Epithelial cell of proximal tubule (primary cell): ENCODE data around the gene NDUFA11. TPM values are rescaled to one million over a fixed set of nuclear protein-coding genes. Genes with fewer than 3 reads are reported as not detected.

Source experiments
- DNase-seq: peaks from one replicate; pipeline ENCODE4 v3.0.0-alpha.2; 2011; ENCODE audit warnings: low read depth
- H3K4me3 ChIP-seq: 2 replicates; pipeline ENCODE4 v1.5.1; 2011; ENCODE audit warnings: low read depth, mild to moderate bottlenecking, low read length
- CTCF ChIP-seq: conservative IDR thresholded peaks from 2 replicates; pipeline ENCODE4 v1.5.1; 2012; ENCODE audit warnings: low read depth, mild to moderate bottlenecking, low read length
- total RNA-seq: library from RNA; depleted of rRNA; stranded (reverse); fragments of >200 nt; gene quantifications from 2 replicates; pipeline ENCODE4 v1.2.3, GENCODE V29; 2015

NDUFA11 gene
- total RNA-seq, 1 donor from 2014 or later: 246 TPM

GRCh38 chr19:5932609-5933262 is 29.1 kb upstream of the NDUFA11 start:
- no peak overlapping the region for H3K4me3 ChIP-seq
- no peak for TF ChIP-seq CTCF
- no peak for DNase-seq

- no peak for DNase-seq
- no peak overlapping the region for H3K4me3 ChIP-seq
- no peak for TF ChIP-seq CTCF
Measured at GRCh38 chr19:5932146-5932545, 28.6 kb upstream of the NDUFA11 start.

- H3K4me3 ChIP-seq: no peak overlapping the region
- no peak for TF ChIP-seq CTCF
- no peak for DNase-seq
Measured at GRCh38 chr19:5931251-5931650, 27.7 kb upstream of the NDUFA11 start.

- no peak overlapping the region for H3K4me3 ChIP-seq
- no peak for TF ChIP-seq CTCF
- DNase-seq: no peak
Measured at GRCh38 chr19:5929625-5930024, 26.0 kb upstream of the NDUFA11 start.

GRCh38 chr19:5929179-5929578 is 25.6 kb upstream of the NDUFA11 start:
- H3K4me3 ChIP-seq: no peak overlapping the region
- TF ChIP-seq CTCF: no peak
- DNase-seq: no peak

GRCh38 chr19:5927441-5927821 is 23.8 kb upstream of the NDUFA11 start:
- TF ChIP-seq CTCF: no peak
- DNase-seq: no peak
- no peak overlapping the region for H3K4me3 ChIP-seq
